GM19372 (cell line): ENCODE results near the gene PCCA.
"Not testable (repeated sequence)": the region's sequence is repeated elsewhere in the genome, so short reads cannot be mapped to it uniquely, and the experiment has no call there.

Experiments
- ATAC-seq: cut with Tn5 transposase; IDR thresholded peaks from one replicate; pipeline ENCODE4 v1.9.1; 2021; ENCODE audit warnings: mild to moderate bottlenecking, low read depth, moderate library complexity; ENCODE audit not compliant: unreplicated experiment

PCCA gene, protein sequence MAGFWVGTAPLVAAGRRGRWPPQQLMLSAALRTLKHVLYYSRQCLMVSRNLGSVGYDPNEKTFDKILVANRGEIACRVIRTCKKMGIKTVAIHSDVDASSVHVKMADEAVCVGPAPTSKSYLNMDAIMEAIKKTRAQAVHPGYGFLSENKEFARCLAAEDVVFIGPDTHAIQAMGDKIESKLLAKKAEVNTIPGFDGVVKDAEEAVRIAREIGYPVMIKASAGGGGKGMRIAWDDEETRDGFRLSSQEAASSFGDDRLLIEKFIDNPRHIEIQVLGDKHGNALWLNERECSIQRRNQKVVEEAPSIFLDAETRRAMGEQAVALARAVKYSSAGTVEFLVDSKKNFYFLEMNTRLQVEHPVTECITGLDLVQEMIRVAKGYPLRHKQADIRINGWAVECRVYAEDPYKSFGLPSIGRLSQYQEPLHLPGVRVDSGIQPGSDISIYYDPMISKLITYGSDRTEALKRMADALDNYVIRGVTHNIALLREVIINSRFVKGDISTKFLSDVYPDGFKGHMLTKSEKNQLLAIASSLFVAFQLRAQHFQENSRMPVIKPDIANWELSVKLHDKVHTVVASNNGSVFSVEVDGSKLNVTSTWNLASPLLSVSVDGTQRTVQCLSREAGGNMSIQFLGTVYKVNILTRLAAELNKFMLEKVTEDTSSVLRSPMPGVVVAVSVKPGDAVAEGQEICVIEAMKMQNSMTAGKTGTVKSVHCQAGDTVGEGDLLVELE

DNA sequence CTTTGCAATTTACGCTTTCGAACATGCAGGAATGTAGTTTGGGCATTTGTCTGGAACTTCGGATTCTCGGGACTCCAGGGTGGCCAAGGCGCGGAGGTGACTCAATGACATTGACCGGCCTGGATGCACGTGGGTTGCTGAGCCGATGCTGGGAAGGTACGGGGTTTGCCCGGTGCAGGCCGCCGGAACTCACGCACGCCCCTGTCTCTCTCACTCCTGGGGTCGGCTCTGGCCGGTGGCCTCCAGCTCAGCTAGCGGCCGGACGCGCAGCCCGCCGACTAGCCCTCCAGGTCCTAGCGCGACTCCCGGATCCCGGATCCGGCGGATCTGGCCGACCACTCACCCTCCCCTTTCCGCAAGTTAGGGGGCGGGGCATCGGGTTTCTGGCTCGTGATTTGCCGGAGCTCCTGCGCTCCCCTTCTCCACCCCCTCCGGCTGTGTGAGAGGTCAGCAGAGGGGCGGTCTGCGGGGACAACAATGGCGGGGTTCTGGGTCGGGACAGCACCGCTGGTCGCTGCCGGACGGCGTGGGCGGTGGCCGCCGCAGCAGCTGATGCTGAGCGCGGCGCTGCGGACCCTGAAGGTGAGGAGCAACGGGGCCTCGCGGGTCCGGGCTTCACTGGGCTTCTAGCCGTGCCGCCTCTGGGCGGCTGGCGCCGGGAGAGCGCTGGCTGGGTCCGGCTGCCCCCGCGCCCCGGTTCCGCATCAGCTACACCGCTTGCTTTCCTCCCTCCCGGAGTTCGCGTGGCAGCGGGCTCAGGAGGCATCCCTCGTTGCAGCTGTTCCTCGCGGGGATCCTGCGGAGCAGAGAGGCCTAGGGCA is at the start of gene PCCA:
Gene PCCA (plus strand): TSS at position 450 of the 821 bp plus-strand sequence. CDS start 28 bp downstream, at position 478.
- ATAC-seq = peak; percentile 95

DNA sequence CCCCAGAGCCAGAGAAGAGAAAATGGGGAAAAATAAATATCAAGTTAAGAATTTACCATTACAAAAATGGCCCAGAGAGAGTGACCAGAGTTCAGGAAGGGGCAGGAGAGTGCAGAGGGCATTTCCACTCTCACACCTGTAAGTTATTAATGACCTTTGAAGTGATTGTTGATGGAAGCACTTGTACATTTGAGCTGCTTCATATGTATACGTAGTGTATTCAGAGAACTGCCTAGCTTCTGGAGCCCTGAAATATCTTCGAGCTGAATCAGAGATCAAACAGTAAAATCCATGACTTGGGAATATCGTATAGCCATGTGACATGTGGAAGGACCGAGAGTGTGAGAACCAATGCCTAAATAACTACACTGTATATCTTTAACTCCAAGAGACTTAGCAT is 49.2 kb upstream of the PCCA start:
- no peak for ATAC-seq

- ATAC-seq = no peak
These were observed 48.7 kb upstream of the PCCA start for GRCh38 chr13:100040196-100040595.

DNA sequence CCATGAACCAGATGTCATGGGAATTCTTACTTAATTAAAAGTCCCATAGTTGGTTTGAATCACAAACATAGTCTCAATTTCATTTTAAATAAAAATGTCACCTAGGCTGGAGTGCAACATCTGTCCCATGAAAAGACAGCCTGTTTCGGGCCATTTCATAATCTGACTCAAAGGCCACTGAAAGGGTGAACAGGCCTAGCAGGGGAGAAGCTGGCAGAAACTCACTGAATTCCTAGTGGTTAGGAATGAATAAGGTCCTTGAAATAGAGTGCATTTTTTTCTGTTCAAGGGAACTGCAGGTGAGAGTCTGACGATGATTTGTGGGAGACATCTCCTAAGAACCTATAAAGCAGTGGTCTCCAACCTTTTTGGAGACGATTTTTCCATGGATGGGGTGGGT is 44.0 kb upstream of the PCCA start:
- ATAC-seq = no peak

- ATAC-seq = no peak
These were observed 43.5 kb upstream of the PCCA start for GRCh38 chr13:100045355-100045754.

- no peak for ATAC-seq
These were observed 37.8 kb upstream of the PCCA start for GRCh38 chr13:100051070-100051469.

GRCh38 chr13:100059827-100060226 is 29.1 kb upstream of the PCCA start:
- ATAC-seq = no peak

GRCh38 chr13:100063333-100063732 is 25.6 kb upstream of the PCCA start:
- ATAC-seq = no peak

- ATAC-seq = no peak
These were observed 25.0 kb upstream of the PCCA start for GRCh38 chr13:100063906-100064305.

GRCh38 chr13:100068133-100068931 is 20.6 kb upstream of the PCCA start:
- ATAC-seq = no peak

- no peak for ATAC-seq
These were observed 19.6 kb upstream of the PCCA start for GRCh38 chr13:100069278-100069677.

- no peak for ATAC-seq
These were observed 12.9 kb upstream of the PCCA start for GRCh38 chr13:100075700-100076587.

DNA sequence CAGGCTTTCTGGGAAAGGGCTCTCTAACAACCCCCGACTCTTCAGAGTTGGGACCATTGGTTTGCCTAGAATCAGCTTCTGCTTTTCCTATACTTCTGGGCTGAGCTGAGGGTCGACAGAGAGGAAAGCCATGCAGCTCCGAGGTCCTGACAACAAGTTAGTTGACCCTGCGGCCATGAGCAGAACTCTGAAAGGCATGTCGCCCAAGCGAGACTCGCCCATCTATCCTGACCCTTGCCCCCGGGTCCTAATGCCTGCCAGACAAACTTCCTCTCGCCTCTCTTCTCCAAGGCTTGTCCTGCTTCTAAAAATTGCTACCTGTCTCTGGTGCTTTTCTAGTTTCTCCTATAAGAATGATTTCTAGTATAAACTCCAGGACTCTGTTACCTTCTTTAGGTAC is 9.9 kb upstream of the PCCA start:
- ATAC-seq = not testable (repeated sequence)

DNA sequence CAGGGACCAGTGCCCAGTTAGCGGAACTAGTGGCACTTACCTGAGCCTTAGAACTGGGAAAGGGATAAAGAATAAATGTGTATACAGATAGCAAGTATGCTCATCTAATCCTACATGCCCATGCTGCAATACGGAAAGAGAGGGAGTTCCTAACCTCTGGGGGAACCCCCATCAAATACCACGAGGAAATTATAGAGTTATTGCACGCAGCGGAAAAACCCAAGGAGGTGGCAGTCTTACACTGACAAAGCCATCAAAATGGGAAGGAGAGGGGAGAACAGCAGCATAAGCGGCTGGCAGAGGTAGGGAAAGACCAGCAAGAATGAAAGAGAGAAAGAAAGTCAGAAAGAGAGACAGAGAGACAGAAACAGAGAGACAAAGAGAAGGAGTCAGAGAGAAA is 5.5 kb upstream of the PCCA start:
- ATAC-seq = not testable (repeated sequence)

GRCh38 chr13:100088273-100088643 is 635 bp upstream of the PCCA start:
- ATAC-seq = no peak

DNA sequence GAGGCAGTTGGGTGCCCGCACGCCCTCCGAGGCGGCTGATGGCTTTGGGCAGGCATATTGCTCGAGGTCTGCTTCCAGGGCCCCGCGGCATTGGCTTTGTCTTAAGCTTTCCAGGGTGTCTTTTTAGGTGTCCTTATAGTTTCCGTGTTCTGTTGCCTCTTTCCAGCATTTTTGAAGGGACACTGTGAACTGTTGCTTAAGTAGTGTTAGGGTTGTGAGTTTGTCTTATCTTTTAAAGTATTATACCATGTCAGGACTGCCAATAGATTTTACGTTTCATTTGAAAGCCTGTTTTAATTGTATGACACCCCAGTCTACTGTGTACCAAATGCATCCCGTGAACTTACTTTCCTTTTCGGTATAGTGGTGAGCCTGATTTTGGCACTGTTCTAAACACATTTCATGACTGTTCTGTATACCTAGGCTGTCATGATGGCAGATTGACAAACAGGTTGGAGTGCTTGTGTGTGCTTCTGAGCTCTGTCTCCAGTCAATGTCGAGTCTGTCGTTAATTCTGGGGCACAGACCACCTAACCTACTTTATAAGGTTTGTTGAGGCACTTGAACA is 656 bp downstream of the PCCA start:
- peak; percentile 25 for ATAC-seq

GRCh38 chr13:100090861-100091260 is 2.0 kb downstream of the PCCA start:
- ATAC-seq = no peak

DNA sequence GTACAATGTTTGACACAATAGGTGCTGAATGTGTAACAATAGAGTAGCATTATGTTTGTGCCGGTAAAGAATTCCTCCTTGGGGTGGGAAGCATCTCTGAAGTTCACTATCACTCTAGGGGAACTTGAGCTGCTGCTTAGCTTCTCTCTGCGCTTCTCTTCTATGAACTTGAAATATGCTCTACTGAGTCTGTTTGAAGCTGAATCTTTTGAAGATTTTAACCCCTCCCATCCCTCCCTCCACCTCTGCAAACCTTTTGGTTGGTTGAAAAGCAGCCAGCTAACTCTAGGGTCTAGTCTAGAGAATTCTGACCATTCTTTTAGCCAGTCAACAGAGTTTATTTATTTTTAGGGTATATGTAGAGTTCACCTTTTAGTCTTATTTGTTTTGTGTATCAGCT is 2.5 kb downstream of the PCCA start:
- no peak for ATAC-seq

GRCh38 chr13:100092273-100092672 is 3.4 kb downstream of the PCCA start:
- not testable (repeated sequence) for ATAC-seq
